Fibroblast of pulmonary artery (primary cell): ENCODE measurements around the gene CFAP45.
"Not testable (repeated sequence)": the region's sequence is repeated elsewhere in the genome, so short reads cannot be mapped to it uniquely, and the experiment has no call there.

ENCODE experiments used
- DNase-seq: peaks from one replicate; pipeline ENCODE4 v3.0.0-alpha.2; 2010; ENCODE audit warnings: low read depth
- H3K4me3 ChIP-seq: replicated peaks from 2 replicates; pipeline ENCODE4 v1.5.1; 2011; ENCODE audit warnings: low read depth, mild to moderate bottlenecking, control low read depth, low read length, moderate library complexity
- CTCF ChIP-seq: IDR thresholded peaks from 2 replicates; pipeline ENCODE4 v1.5.1; 2011; ENCODE audit warnings: mild to moderate bottlenecking, control low read depth, low read length, inconsistent platforms; ENCODE audit errors: missing control alignments

Gene CFAP45

GRCh38 chr1:159913451-159914192, 13.7 kb upstream of the CFAP45 start:
- no peak for DNase-seq
- no peak for TF ChIP-seq CTCF
- no peak overlapping the region for H3K4me3 ChIP-seq

- no peak overlapping the region for H3K4me3 ChIP-seq
- no peak for TF ChIP-seq CTCF
- DNase-seq, result no peak
Observed at GRCh38 chr1:159911326-159912070, 11.5 kb upstream of the CFAP45 start.

- no peak for TF ChIP-seq CTCF
- DNase-seq, result no peak
- H3K4me3 ChIP-seq, result no peak overlapping the region
Observed at GRCh38 chr1:159908031-159908940, 8.3 kb upstream of the CFAP45 start.

- no peak overlapping the region for H3K4me3 ChIP-seq
- no peak for DNase-seq
- no peak for TF ChIP-seq CTCF
Observed at GRCh38 chr1:159906960-159907359, 7.0 kb upstream of the CFAP45 start.

- not testable (repeated sequence) for DNase-seq, H3K4me3 ChIP-seq
Observed at GRCh38 chr1:159904036-159904435, 4.1 kb upstream of the CFAP45 start.

- H3K4me3 ChIP-seq, result no peak overlapping the region
Observed at GRCh38 chr1:159902541-159902940, 2.6 kb upstream of the CFAP45 start.

More at GRCh38 chr1:159902541-159902940, 2.6 kb upstream of the CFAP45 start:
- no peak for DNase-seq
- TF ChIP-seq CTCF, result no peak
